Uterus (tissue), 2 donors: ENCODE results near the gene C2orf92.

Source experiments
- POLR2A ChIP-seq, 2 donors: fragments of 450-650 bp; IDR thresholded peaks; one replicate each; pipeline ENCODE4 v1.6.1; 2016; ENCODE audit warnings: antibody characterized with exemption in 2 of 2, mild to moderate bottlenecking in 1 of 2, moderate library complexity in 1 of 2
- TF ChIP-seq, protein P1 (sequence below), 4 experiments: fragments of 200-600 bp in 2 of 4; fragments of 450-650 bp in 2 of 4; sonication (generic) in 2 of 4; IDR thresholded peaks; one replicate each; pipeline ENCODE4 v1.5.1; 2016 to 2019; ENCODE audit warnings: antibody characterized with exemption in 4 of 4, mild to moderate bottlenecking in 2 of 4, moderate library complexity in 1 of 4

DNA sequence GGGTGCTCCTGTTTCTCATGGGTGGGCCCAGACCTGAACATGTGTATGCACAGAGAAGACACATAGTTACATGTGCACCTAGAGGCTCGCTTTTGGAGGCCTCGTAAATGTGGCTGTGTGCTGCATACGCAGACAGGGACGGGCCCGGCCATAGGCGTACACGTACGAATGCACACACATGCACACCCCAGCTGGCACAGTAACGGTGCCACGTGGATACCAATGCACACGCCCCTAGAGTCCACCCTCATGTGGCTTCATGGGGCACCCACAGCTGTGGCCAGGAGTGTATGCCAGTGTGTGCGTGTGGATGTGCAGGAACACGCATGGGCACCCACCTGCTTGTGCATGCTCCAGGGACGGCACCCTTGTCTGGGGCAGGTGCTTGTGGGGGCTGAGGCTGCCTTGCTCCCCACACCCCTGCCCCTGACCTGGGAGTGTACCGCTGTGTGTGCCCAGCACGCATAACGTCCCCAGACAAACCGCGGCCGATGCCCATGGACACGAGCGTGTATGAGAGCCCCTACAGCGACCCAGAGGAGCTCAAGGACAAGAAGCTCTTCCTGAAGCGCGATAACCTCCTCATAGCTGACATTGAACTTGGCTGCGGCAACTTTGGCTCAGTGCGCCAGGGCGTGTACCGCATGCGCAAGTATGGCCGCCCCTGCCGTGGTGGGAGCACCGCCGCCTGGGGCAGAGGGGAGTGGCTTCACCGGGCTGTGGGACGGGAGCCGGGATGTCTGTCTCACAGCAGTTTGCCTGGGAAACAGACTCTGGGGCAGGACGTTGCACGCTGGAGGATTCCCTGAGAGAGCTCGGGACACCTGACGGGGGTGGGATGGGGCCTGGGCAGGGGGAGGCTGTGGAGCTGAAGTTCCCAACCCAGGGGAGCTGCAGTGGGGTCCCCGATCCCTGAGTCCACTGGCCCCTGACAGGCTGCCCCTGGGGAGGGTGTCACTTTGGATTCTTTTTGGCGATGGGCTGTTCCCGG, 64.8 kb downstream of the C2orf92 start:
- TF ChIP-seq, protein P1, sequence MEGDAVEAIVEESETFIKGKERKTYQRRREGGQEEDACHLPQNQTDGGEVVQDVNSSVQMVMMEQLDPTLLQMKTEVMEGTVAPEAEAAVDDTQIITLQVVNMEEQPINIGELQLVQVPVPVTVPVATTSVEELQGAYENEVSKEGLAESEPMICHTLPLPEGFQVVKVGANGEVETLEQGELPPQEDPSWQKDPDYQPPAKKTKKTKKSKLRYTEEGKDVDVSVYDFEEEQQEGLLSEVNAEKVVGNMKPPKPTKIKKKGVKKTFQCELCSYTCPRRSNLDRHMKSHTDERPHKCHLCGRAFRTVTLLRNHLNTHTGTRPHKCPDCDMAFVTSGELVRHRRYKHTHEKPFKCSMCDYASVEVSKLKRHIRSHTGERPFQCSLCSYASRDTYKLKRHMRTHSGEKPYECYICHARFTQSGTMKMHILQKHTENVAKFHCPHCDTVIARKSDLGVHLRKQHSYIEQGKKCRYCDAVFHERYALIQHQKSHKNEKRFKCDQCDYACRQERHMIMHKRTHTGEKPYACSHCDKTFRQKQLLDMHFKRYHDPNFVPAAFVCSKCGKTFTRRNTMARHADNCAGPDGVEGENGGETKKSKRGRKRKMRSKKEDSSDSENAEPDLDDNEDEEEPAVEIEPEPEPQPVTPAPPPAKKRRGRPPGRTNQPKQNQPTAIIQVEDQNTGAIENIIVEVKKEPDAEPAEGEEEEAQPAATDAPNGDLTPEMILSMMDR (IDR thresholded peaks at IDR 0.05) = no peak
- no peak for TF ChIP-seq POLR2A (IDR thresholded peaks at IDR 0.05)
